Kidney glomerular epithelial cell (primary cell): ENCODE measurements around the gene ZEB1.
"Not testable (repeated sequence)": the region's sequence is repeated elsewhere in the genome, so short reads cannot be mapped to it uniquely, and the experiment has no call there.

Experiments used
- DNase-seq: peaks from one replicate; lab custom pipeline; 2025; lab: John Stamatoyannopoulos, UW

Gene ZEB1

DNA sequence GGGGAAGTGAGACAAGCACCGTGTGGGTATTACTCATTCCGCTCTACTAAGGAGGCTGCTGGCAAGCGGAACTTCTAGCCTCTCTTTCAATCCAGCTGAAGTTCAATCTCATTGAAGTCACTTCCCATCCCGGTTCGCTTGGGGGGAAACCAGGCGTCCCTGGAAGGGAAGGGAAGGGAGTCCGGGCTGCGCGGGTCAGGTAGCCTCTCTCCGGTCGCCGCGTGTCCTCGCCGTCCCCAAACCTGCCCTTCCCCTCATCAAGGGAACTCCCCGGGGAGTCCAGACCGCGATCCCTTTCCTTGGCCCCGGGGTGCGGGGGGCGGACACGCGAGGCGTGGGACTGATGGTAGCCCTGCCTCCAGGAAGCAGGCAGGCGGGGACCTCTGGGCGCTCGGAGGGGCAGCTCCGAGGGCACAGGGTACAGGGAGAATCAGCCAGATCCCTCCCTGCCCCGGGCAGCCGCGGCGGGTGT, 598 bp upstream of the ZEB1 start:
- DNase-seq: peak; percentile 74

DNA sequence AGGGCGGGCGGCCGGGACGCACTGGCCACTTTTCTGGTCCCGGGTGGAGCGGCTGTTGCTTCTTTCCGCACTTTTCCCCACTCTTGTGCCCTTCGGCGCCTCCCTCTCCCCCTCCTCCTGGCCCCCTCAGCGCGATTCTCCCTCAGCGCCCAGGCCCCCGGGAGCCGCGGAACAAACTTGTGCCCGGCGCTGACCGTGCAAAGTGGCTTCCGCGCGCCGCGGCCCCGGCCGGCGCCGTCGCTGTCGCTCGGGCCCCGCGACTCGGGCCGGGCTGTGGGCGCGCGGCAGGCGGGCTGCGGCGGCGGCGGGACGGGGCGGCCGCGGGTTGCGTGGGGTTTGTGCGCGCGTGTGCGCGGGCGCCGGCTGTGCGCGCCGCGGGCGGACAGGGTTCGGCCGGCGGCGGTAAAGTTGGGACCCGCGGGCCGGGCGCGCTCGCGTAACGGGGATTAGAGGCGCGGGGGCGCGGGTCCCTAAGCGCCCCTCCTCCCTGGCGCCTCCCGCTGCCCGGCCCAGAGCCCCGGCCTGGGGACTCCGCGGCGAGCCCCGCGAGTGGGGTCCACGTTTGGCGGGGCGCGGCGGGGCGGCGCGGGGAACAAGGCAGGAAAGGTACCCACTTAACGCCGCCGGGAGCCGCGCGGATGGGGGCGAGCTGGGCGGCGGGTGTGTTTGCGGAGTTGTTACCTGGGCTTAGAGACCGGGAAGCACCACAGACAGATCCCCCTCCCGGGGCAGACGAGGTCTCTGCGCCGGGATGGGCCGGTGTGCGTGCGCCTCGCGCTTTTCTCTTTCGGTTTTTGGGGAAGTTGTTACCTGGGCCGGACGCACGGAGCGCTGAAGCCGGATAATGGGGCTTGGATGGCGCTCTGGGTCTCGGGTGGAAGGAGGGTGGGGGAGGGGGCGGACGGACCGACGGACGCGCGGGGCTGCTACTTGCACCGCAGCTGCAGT, 860 bp downstream of the ZEB1 start:
- DNase-seq: peak; percentile 30

DNA sequence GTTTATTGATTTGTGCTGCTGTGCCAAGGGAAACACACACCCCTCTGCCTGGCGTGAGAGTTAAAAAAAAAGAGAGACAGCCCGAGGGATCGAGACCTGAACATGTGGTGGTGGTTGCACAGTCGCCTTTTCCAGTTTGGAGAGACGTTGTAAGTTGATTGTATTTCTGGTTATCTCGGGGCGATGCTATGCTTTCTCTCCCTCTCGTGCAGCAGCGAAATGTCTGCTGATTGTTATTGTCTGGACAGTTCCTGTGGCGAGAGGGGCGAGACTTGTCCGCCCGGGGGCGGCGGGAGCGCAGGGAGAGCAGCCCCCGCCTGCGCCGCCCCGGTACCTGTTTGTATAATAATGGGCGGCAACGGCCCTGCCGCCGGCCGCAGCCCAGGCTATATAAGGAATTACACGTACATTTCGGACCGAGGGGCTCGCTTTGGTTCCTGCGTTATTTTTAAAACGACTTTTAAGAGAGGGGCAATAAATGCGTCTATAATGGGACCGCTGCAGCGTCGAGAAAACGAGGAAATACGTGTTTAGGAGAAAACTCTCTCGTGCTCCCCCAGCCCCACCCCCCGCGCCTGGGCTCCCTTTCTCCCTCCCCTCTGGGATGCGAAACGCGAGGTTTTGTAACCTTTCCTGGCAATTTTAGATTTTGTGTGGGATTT, 1.7 kb downstream of the ZEB1 start:
- DNase-seq: peak; percentile 42

DNA sequence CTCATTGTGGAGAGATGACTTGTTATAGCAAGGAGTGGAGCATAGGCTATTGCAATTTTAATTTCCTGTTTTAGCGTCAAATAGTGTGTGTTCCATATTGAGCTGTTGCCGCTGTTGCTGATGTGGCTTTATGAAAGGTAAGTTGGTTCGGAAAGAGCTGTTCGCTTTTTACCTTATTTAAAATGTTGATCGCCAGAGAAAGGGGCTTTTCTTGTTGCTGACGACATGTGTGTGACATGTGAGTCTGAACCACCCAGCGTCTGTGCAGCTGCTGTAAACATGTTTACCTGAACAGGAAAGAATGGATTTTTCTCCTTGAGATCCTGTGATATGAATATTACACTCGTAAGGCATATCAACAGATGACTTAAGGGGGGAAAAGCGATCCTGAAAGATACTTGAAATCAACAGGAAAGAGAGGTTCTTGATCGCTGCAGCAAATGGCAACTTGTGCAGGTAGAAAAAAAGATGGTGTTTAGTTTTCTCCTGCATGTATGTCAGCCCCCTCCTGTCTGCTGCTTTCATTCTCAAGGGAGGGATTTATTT, 2.5 kb downstream of the ZEB1 start:
- DNase-seq: peak; percentile 28

DNA sequence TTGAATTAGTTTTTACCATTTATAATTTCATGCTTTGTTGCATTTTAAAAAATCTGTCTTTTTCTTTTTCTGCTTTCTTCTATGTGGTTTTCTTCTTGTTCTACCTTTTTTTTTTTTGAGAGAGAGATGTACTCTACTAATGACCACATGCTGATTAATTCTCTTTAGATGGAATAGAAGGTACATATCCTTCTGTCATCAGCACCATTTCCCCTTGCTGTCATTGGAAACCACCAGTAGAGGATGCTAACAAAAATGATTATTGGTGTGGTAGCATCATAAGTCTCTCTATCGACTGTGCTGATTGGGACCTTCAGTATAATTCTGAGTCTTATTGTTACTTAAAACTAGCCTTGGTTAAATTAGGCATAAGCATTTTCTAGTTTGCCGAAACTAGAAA, 3.6 kb downstream of the ZEB1 start:
- peak; percentile 0 for DNase-seq

DNA sequence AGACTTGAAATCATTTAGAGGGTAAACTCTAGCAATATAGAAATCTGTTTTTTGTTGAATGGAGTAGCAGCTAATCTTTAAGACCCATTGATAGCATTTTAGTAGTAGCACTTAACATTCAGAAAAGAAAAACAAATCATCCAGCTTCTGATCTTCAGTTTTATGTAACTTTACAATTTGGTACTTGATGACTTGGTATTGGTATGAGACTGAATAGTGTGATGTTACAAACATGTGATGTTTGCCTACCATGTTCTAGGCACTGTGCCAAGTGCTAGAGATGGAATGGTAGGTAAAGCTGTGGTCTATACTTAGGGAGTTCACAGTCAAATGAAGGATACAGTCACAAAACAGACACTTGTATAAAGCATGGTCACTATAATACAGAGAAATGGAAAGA, 21.3 kb downstream of the ZEB1 start:
- DNase-seq: no peak

DNA sequence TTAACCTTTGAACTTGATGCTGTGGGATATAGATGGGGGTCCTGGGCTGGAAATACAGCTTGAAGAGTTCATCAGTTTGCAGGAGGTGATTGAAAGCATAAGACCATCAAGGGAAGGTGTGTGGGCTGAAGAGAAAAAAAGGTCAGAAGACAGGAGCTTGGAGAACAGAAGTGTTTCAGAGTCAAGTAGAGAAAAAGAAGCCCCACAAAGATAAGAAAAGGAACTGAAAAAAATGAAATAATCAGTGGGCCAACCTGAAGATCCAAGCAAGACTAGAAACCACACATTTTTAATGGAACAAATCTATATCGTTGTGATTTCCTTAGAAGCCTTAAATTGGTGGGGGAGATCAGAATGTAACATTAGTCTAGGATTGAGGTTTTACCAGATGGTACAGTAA, 22.5 kb downstream of the ZEB1 start:
- no peak for DNase-seq

DNA sequence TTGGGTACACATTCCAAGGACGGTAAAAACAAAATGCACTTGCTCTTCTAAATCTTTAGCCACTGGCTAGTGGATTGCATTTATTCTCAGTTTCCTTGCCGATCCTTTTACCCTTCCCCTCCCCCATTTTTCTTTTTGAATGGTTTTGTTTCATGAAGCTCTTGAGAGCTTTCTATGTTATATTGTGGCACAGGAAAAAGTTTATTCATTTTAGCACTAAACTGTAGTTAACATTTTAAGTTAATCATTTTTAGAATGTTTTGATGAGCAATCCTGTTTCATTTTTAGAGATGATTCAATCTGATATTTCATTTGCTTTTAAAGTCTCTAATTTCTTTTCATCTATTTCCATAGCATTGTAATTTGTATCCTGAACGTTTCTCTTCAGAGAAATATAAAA, 24.0 kb downstream of the ZEB1 start:
- peak; percentile 29 for DNase-seq

DNA sequence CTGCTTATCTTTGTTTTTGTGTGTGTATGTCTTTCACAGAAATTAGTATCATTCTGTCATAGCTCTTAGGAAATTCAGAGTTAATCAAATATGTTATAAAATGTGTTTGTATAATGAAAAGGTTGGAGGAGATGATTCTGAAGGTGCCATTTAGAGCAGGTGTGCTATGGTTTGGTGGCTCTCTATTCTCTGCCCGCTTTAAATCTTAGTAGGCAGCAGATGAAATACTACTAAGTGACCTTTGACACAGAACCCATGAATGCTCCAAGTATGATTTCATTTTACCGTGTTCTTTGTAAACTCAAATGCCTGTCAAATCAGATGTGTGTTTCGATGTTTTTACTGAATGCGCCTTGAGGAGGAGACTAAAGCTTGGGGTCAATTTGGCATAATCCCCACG, 24.5 kb downstream of the ZEB1 start:
- DNase-seq: no peak

DNA sequence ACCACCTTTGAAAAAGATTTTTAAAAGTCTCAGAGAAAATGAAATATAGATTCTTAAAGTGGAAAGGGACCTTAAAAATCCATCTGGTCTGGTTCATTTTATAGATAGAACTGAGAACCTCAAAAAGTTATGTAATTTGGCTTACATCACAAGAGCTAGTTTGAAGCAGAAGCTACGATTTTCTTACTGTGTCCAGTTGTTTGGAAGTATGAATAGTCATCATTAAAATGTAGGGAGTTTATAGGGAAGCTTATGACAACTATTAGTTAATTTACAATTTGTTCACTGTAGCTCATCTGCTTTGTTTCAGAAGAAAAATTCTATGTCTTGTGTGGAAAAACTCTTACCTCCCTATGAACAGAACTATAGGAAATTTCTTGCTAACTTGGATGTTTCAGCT, 26.9 kb downstream of the ZEB1 start:
- no peak for DNase-seq

DNA sequence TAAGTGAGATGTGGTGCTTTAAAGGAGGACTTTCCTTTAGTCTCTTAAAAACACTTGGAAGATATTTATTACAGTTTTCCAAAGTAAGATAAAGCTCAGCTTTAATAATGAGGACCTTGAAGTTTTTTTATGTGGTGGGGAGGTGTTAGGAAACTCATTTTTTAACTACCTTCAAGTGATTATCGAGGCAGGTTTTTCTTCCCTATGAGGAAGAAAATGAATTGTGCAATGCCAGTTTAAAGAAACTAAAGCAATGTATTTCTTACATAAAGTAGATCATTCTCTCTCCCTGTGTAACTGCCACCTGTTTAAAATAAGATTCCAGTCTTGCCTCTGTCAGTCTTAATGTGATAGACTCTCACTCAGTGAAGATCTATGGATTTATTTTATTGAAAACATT, 27.9 kb downstream of the ZEB1 start:
- DNase-seq: no peak

DNA sequence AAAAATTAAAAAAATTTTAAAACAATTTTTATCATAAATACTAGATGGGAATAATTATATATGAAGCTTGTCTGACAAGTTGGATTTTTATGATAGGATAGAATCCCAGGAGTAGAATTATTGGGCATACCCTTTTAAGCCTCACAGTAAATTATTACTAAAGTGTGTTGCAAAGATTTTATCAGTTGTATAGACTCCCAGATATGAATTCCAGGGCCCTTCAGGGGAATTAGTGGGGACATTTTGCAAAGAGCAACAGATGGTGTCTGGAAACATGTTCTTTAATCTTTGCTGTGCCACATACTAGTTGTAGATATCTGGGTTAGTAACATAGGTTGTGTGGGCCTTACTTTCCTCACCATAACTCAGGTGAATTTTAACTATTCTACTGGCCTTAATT, 28.7 kb downstream of the ZEB1 start:
- DNase-seq: no peak

DNA sequence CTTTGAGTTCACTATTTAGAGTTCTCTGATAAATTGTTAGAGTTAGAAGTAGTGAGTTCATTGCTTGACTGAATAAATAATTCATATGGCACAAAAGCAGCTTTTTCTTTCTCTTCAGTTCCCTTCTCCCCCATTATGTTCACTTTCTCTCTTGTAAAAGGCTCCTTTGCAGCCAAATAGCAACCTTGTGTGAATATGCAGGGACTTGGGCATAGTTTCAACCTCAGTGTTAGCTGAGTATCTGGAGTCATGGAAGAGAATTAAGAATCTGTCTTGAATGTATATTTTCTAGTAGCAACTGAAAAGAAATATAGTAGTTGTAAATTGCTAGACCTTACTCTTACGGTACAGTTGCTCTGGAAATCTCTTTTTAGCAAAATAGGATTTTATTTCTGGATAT, 31.9 kb downstream of the ZEB1 start:
- DNase-seq: no peak

DNA sequence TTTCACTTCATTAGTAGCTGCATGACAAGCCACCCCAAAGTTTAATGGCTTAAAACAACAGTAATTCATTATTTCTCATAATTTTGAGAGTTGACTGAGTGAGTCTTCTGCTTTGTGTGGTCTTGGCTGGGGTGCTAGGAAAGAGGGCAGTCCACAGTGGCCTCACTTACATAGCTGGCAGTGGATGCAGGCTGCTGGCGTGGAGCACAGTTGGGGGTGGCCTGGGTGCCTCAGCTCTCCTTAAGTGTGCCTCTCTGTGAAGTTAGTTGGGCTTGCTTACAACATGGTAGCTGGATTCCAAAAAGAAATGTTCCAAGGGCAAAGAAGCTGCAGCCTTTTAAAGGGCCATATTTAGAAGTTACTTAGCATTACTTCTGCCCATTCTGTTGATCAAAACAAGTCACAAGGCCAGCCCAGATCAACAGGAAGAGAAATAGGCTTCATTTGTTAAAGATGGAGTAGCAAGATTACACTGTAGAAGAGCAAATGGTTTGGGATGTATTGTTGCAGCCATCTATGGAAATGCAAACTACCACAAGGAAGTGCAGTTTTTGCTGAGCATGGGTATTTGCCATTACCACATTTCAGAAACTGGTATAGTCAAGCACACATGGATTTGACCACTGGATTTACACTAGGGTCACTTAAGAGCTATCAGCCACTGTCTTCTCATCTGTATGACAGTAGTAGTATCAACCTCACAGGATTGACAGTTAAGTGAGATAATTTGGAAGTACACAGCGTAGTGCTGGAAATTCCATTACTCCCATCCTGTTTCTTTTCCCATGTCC, 33.6 kb downstream of the ZEB1 start:
- DNase-seq: no peak

DNA sequence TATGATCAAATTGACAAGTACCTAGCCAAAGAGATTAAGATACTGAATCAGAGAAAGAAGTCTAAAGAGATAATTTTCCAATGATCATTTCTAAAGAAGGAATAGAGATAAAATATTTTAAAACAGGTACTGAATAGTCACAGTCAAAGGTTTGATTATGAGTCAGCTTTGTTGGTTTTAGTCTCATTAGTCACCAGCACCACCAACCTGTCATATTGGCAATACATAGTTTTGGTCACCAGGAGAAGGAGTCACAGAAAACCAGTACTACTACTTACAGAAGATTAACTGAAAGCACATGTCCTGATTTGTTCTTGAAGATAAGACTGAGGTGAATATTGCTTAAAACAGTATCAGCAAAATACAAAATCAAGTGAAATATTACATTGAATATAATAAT, 34.6 kb downstream of the ZEB1 start:
- peak; percentile 46 for DNase-seq

DNA sequence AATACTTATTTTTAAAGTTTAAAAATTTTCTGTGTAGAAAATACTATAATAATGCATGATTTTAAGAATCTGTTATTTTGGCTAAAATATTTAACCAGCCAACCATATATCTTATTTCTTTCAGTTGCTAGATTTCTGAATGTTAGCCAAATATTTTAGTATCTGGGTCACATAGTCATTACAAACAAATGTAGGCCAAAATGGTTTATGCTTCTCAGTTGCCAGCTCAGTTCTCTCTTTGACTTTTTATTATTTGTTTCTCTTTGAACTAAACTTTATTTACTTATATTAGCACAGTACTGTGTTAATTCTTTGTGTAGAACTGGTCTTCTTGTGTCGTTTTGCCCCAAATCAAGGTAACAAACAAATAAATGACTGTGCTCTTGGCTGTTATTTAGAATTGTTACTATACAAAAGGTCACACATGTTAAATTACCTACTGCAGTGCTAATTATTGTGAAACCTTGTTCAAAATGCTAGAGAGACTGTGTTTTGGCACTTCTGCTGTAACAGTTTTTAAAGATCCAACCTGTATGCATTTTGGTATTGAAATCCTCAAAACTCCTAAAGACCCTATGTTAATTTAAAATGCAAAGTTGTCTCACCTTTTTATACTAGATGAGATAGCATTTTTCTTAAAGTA, 39.8 kb downstream of the ZEB1 start:
- no peak for DNase-seq

DNA sequence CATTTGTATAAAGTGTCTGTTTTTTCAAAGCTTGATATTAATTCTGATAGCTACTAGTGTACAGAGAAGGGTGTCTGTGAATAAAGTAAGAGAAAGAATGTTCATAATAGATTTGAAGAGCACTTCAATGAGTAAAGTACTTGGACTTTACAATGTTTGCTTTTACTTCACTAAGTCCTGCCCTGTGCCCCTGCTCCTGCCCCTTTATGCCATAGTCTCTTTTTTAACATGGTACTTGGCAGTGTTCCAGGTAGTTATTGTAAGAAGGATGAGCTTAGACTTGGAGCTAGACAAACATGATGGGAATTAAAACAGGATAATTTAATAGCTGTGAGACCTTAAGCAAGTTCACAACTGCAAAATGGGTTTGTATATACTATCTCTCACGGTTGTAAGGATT, 41.0 kb downstream of the ZEB1 start:
- DNase-seq: no peak

DNA sequence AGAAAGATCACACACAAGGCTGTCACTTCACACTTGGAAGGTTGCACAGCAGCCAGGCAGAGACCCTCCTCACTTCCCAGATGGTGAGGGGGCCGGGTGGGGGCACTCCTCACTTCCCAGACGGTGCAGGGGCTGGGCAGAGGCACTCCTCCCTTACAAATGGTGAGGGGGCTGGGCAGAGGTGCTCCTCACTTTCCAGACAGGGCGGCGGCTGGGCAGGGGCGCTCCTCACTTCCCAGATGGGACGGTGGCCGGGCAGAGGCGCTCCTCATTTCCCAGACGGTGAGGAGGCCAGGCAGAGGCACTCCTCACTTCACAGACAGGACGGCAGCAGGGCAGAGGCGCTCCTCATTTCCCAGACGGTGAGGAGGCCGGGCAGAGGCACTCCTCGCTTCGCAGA, 42.5 kb downstream of the ZEB1 start:
- DNase-seq: not testable (repeated sequence)

DNA sequence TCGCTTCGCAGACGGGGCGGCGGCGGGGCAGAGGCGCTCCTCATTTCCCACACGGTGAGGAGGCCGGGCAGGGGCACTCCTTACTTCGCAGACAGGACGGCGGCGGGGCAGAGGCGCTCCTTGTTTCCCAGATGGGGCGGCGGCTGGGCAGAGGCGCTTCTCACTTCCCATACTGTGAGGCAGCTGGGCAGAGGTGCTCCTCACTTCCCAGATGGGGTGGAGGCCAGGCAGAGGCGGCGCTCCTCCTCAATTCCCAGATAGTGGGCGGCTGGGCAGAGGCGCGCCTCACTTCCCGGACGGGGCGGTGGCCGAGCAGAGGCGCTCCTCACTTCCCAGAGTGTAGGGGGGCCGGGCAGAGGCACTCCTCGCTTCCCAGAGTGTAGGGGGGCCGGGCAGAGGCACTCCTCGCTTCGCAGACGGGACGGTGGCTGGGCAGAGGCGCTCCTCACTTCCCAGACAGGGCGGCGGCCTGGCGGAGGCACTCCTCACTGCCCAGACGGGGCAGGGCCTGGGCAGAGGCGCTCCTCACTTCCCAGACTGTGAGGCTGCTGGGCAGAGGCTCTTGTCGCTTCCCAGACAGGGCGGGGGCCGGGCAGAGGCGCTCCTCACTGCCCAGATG, 43.1 kb downstream of the ZEB1 start:
- no peak for DNase-seq

DNA sequence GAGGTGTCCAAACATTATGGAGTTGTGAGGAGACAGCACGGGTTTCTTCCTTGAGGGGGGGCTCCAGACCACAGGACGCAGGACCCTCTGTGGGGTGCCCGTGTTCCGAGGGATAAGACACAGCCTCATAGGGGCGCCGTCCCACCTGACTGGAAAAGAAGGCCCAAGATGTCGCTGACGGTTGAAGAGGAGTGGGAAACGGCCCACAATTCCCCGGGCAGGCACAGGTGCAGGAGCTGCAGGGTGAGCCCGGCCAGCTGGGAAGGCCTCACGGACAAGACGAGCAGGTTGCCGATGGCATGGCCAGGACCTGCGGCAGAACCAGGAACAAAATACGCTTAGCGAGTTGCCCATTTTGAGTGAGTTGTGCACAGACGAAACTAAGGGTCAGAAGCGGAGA, 44.7 kb downstream of the ZEB1 start:
- DNase-seq: not testable (repeated sequence)

DNA sequence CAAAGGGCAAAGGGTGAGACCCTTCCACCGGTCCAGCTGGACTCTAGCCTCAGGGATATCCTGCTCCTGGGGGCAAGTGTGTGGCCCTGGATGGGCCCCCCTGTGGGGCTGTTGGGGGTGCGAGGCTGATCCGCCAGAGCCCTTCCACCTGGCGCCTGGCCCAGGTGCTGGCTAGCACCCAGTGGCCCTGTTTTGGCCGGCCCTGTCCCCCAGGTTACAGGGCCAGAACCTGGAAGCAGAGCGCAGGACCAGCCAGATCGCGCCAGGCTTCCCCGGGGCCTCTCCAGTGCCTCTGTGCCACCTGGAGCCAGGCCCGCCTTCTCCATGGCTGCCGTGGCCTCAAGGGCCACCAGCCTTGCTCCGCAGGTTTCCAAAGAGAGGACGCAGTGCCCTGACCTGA, 45.2 kb downstream of the ZEB1 start:
- DNase-seq: not testable (repeated sequence)
